ENCODE measurements around the gene COL25A1.
A peak's percentile ranks its signal among the peaks of the same experiment; 100 is the strongest.

COL25A1 gene

GRCh38 chr4:109214622-109215301 is 87.7 kb downstream of the COL25A1 start:
- no peak for DNase-seq

GRCh38 chr4:109213056-109213455 is 89.4 kb downstream of the COL25A1 start:
- no peak for DNase-seq

GRCh38 chr4:109211671-109212070 is 90.8 kb downstream of the COL25A1 start:
- no peak for DNase-seq

GRCh38 chr4:109209647-109210046 is 92.8 kb downstream of the COL25A1 start:
- DNase-seq: no peak

GRCh38 chr4:109207898-109208297 is 94.6 kb downstream of the COL25A1 start:
- DNase-seq: no peak

- peak in 1 of 5 experiments; percentile 14 for DNase-seq
Observed at GRCh38 chr4:109207061-109207460, 95.4 kb downstream of the COL25A1 start.

- no peak for DNase-seq
Observed at GRCh38 chr4:109206620-109207019, 95.8 kb downstream of the COL25A1 start.

GRCh38 chr4:109205186-109205585 is 97.3 kb downstream of the COL25A1 start:
- no peak for DNase-seq

GRCh38 chr4:109199585-109199984 is 102.9 kb downstream of the COL25A1 start:
- no peak for DNase-seq

- DNase-seq: no peak
Observed at GRCh38 chr4:109195646-109196045, 106.8 kb downstream of the COL25A1 start.

GRCh38 chr4:109191216-109191615 is 111.2 kb downstream of the COL25A1 start:
- no peak for DNase-seq

- no peak for DNase-seq
Observed at GRCh38 chr4:109186458-109186945, 116.0 kb downstream of the COL25A1 start.

GRCh38 chr4:109185951-109186350 is 116.5 kb downstream of the COL25A1 start:
- DNase-seq: no peak

- no peak for DNase-seq
Observed at GRCh38 chr4:109185548-109185947, 116.9 kb downstream of the COL25A1 start.

GRCh38 chr4:109184491-109184961 is 117.9 kb downstream of the COL25A1 start:
- DNase-seq: no peak

- no peak for DNase-seq
Observed at GRCh38 chr4:109183931-109184490, 118.4 kb downstream of the COL25A1 start.

GRCh38 chr4:109182696-109183095 is 119.8 kb downstream of the COL25A1 start:
- DNase-seq: no peak

- DNase-seq: no peak
Observed at GRCh38 chr4:109179061-109179460, 123.4 kb downstream of the COL25A1 start.

- no peak for DNase-seq
Observed at GRCh38 chr4:109177096-109177810, 125.2 kb downstream of the COL25A1 start.

GRCh38 chr4:109174224-109174953 is 128.1 kb downstream of the COL25A1 start:
- no peak for DNase-seq

- no peak for DNase-seq
Observed at GRCh38 chr4:109172301-109172700, 130.2 kb downstream of the COL25A1 start.

- no peak for DNase-seq
Observed at GRCh38 chr4:109171070-109171469, 131.4 kb downstream of the COL25A1 start.

- no peak for DNase-seq
Observed at GRCh38 chr4:109169170-109169569, 133.3 kb downstream of the COL25A1 start.

Data from T-helper 2 cell (primary cell).